Measurements from ENCODE around the gene PROSER2. TPM values are rescaled to one million over a fixed set of nuclear protein-coding genes. Genes with fewer than 3 reads are reported as not detected.
A peak's percentile ranks its signal among the peaks of the same experiment; 100 is the strongest.

Gene PROSER2
- total and polyA plus RNA-seq, 2 donors from 2014 or later = 8.1 to 48.2 TPM

DNA sequence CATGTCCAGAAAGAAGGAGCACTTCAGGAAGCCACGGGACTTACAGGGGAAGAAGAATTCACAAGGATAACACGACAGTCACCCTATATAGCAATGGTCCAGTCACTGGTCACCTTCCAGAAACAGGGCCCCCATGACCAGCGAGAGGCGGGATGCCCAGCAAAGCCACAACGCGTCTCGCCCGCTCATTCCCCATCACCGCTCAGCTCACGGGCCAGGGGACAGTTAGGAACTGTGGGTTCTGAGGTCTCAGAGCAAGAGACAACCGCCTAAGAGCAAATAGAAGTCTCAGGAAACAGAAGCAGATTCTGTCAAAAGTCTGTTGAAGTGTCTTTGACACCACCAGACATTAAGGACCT is 71.9 kb downstream of the PROSER2 start:
- Histone ChIP-seq H3K27ac (ENCODE audit: low read depth in 2 of 2, low read length in 2 of 2) (no peak overlapping the region), H3K4me3 (ENCODE audit: low read length in 3 of 3) (no peak overlapping the region), H3K9ac (ENCODE audit: low read length in 3 of 3) (no peak overlapping the region), H3K27me3 (ENCODE audit: control insufficient read depth, insufficient read depth, low read length) (no peaks in the 10 kb centered on the region), H3K9me3 (ENCODE audit: control insufficient read depth in 2 of 3, insufficient read depth in 1 of 3, low read length in 3 of 3) (no peaks in the 10 kb centered on the region), H3K4me1 (ENCODE audit: control insufficient read depth in 2 of 3, insufficient read depth in 2 of 3, low read depth in 1 of 3, low read length in 3 of 3) (peaks cover 0 to 5% (median 0%) of the 10 kb centered on the region in 3 donors), H3K36me3 (ENCODE audit: control insufficient read depth in 2 of 3, insufficient read depth in 3 of 3, low read length in 3 of 3) (no peaks in the 10 kb centered on the region)
- DNase-seq = no peak
- no peak for FAIRE-seq
- TF ChIP-seq, protein P1, sequence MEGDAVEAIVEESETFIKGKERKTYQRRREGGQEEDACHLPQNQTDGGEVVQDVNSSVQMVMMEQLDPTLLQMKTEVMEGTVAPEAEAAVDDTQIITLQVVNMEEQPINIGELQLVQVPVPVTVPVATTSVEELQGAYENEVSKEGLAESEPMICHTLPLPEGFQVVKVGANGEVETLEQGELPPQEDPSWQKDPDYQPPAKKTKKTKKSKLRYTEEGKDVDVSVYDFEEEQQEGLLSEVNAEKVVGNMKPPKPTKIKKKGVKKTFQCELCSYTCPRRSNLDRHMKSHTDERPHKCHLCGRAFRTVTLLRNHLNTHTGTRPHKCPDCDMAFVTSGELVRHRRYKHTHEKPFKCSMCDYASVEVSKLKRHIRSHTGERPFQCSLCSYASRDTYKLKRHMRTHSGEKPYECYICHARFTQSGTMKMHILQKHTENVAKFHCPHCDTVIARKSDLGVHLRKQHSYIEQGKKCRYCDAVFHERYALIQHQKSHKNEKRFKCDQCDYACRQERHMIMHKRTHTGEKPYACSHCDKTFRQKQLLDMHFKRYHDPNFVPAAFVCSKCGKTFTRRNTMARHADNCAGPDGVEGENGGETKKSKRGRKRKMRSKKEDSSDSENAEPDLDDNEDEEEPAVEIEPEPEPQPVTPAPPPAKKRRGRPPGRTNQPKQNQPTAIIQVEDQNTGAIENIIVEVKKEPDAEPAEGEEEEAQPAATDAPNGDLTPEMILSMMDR (IDR thresholded peaks at IDR 0.05; ENCODE audit: borderline replicate concordance, extremely low read depth, insufficient read depth) = no peak
- intact Hi-C loops (cut with DNase I) = no loop called here

DNA sequence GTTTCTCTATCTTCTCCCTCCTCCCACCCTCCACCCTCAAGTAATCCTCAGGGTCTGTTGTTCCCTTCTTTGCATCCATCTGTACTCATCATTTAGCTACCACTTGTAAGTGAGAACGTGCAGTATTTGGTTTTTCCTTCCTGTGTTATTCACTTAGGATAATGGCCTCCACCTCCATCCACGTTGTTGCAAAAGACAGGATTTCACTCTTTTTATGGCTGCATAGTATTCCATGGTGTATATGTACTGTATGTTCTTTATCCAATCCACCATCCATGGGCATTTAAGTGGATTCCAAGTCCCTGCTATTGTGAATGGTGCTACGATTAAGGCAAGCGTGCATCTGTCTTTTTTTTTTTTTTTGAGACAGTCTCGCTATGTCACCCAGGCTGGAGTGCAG is 72.4 kb downstream of the PROSER2 start:
- H3K9ac ChIP-seq (ENCODE audit: low read length in 3 of 3) = no peak overlapping the region
- no peak overlapping the region for H3K4me3 ChIP-seq (ENCODE audit: low read length in 3 of 3)
- DNase-seq (no peak), FAIRE-seq (no peak)
- TF ChIP-seq, protein P1 (IDR thresholded peaks at IDR 0.05; ENCODE audit: borderline replicate concordance, extremely low read depth, insufficient read depth) = no peak
- peaks cover 0 to 5% (median 0%) of the 10 kb centered on the region in 3 donors for H3K4me1 ChIP-seq (ENCODE audit: control insufficient read depth in 2 of 3, insufficient read depth in 2 of 3, low read depth in 1 of 3, low read length in 3 of 3)
- H3K36me3 ChIP-seq (ENCODE audit: control insufficient read depth in 2 of 3, insufficient read depth in 3 of 3, low read length in 3 of 3) = no peaks in the 10 kb centered on the region
- H3K27me3 ChIP-seq (ENCODE audit: control insufficient read depth, insufficient read depth, low read length) = no peaks in the 10 kb centered on the region
- no peaks in the 10 kb centered on the region for H3K9me3 ChIP-seq (ENCODE audit: control insufficient read depth in 2 of 3, insufficient read depth in 1 of 3, low read length in 3 of 3)
- H3K27ac ChIP-seq (ENCODE audit: low read depth in 2 of 2, low read length in 2 of 2) = no peak overlapping the region
- intact Hi-C loops (cut with DNase I) = no loop called here

DNA sequence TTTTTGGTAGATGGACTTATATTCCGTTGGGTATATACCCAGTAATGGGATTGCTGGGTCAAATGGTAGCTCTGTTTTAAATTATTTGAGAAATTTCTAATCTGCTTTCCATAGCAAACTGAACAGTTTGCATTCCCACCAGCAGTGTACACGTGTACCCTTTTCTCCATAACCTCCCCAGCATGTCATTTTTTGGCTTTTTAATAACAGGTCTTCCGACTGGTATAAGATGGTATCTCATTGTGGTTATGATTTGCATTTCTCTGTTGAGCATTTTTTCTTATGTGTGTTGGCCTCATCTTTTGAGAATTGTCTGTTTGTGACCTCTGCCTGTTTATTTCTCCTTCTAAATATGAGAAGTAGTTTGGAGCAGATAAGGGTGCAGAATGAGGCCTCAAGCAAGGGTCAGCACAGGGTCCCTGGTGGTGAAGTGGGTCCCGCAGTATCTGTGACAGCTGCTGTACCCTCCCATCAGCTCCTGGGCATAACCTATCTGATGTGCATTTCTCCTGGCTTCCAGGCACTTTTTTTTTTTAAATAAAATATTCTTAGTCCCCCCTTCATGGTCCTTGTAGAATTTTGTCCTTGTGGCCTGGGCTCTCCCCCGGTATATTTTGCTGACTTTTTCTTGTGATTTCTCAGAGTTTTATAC is 73.5 kb downstream of the PROSER2 start:
- no peak overlapping the region for H3K27ac ChIP-seq (ENCODE audit: low read depth in 2 of 2, low read length in 2 of 2)
- H3K9me3 ChIP-seq (ENCODE audit: control insufficient read depth in 2 of 3, insufficient read depth in 1 of 3, low read length in 3 of 3) = no peaks in the 10 kb centered on the region
- FAIRE-seq = no peak
- intact Hi-C loops (cut with DNase I) = no loop called here
- TF ChIP-seq, protein P1 (IDR thresholded peaks at IDR 0.05; ENCODE audit: borderline replicate concordance, extremely low read depth, insufficient read depth) = no peak
- no peak for DNase-seq
- H3K4me3 ChIP-seq (ENCODE audit: low read length in 3 of 3) = no peak overlapping the region
- H3K4me1 ChIP-seq (ENCODE audit: control insufficient read depth in 2 of 3, insufficient read depth in 2 of 3, low read depth in 1 of 3, low read length in 3 of 3) = peaks cover 0 to 5% (median 0%) of the 10 kb centered on the region in 3 donors
- H3K9ac ChIP-seq (ENCODE audit: low read length in 3 of 3) = no peak overlapping the region
- no peaks in the 10 kb centered on the region for H3K27me3 ChIP-seq (ENCODE audit: control insufficient read depth, insufficient read depth, low read length)
- H3K36me3 ChIP-seq (ENCODE audit: control insufficient read depth in 2 of 3, insufficient read depth in 3 of 3, low read length in 3 of 3) = no peaks in the 10 kb centered on the region

DNA sequence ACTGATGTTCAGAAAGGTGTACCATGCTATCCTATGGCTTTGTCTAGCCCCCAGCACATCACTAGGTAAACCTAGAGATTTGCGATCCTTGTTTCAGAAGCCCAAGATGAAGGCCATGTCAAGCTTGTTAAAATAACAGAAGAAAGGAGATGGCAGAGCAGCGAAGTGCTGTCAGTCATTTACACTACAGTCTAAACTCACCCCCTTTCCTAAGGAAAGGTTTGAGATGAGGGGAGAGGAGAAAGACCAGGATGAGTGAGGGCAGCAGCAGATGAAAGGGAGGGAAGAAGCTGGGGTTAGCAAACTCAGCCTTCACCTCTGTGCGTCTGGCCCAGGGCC is 74.8 kb downstream of the PROSER2 start:
- DNase-seq = no peak
- H3K36me3 ChIP-seq (ENCODE audit: control insufficient read depth in 2 of 3, insufficient read depth in 3 of 3, low read length in 3 of 3) = no peaks in the 10 kb centered on the region
- peak overlapping the region in 1 of 2 donors; percentile 65 for H3K27ac ChIP-seq (ENCODE audit: low read depth in 2 of 2, low read length in 2 of 2)
- no peaks in the 10 kb centered on the region for H3K27me3 ChIP-seq (ENCODE audit: control insufficient read depth, insufficient read depth, low read length)
- intact Hi-C loops (cut with DNase I) = no loop called here
- TF ChIP-seq, protein P1 (IDR thresholded peaks at IDR 0.05; ENCODE audit: borderline replicate concordance, extremely low read depth, insufficient read depth) = no peak
- no peak for FAIRE-seq
- no peaks in the 10 kb centered on the region for H3K9me3 ChIP-seq (ENCODE audit: control insufficient read depth in 2 of 3, insufficient read depth in 1 of 3, low read length in 3 of 3)
- H3K4me1 ChIP-seq (ENCODE audit: control insufficient read depth in 2 of 3, insufficient read depth in 2 of 3, low read depth in 1 of 3, low read length in 3 of 3) = peaks cover 0 to 5% (median 0%) of the 10 kb centered on the region in 3 donors
- no peak overlapping the region for H3K9ac ChIP-seq (ENCODE audit: low read length in 3 of 3)
- no peak overlapping the region for H3K4me3 ChIP-seq (ENCODE audit: low read length in 3 of 3)

All from kidney (tissue), 14 donors.